Measurements from ENCODE around the gene SLIT1. TPM values are rescaled to one million over a fixed set of nuclear protein-coding genes. Genes with fewer than 3 reads are reported as not detected.

SLIT1 gene
- total RNA-seq, 1 donor from 2014 or later, result under 0.01 TPM

GRCh38 chr10:96964131-96964530, 221.6 kb downstream of the SLIT1 start:
- Histone ChIP-seq H3K4me3 (ENCODE audit: low read length in 3 of 3) (no peak overlapping the region), H3K9me3 (ENCODE audit: control insufficient read depth in 3 of 3, low read length in 3 of 3) (no peaks in the 10 kb centered on the region), H3K36me3 (ENCODE audit: control insufficient read depth in 3 of 3, insufficient read depth in 3 of 3, low read length in 3 of 3) (no peaks in the 10 kb centered on the region), H3K4me1 (ENCODE audit: control insufficient read depth in 3 of 3, insufficient read depth in 3 of 3, low read length in 3 of 3) (peaks cover 0 to 9% (median 2%) of the 10 kb centered on the region in 3 donors), H3K9ac (ENCODE audit: low read depth in 1 of 3, low read length in 3 of 3) (no peak overlapping the region), H3K27ac (ENCODE audit: low read depth, low read length) (no peak overlapping the region), H3K27me3 (ENCODE audit: control insufficient read depth in 3 of 3, insufficient read depth in 3 of 3, low read length in 3 of 3) (no peaks in the 10 kb centered on the region)

DNA sequence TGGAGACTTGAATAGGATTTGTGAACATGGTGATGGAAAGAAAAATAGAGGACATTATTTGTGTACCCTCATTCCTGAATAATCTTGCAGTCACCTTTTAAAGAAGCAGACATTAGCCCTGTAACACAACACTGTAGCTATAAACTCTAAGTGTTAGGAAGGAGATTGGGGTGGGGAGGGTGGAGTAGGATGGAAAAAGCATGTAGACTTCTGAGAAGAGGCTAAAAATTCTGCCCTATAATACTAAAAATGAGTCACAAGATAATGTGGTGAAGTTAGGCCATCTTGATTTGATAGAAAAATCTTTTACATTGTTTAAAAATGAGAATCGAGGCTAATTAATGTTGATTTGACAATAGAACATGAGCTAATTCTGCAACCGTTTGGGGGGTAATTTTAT, 224.9 kb downstream of the SLIT1 start:
- Histone ChIP-seq H3K27me3 (ENCODE audit: control insufficient read depth in 3 of 3, insufficient read depth in 3 of 3, low read length in 3 of 3) (no peaks in the 10 kb centered on the region), H3K4me3 (ENCODE audit: low read length in 3 of 3) (no peak overlapping the region), H3K36me3 (ENCODE audit: control insufficient read depth in 3 of 3, insufficient read depth in 3 of 3, low read length in 3 of 3) (peaks cover 0 to 4% (median 3%) of the 10 kb centered on the region in 3 donors), H3K9me3 (ENCODE audit: control insufficient read depth in 3 of 3, low read length in 3 of 3) (no peaks in the 10 kb centered on the region), H3K27ac (ENCODE audit: low read depth, low read length) (no peak overlapping the region), H3K4me1 (ENCODE audit: control insufficient read depth in 3 of 3, insufficient read depth in 3 of 3, low read length in 3 of 3) (peaks cover 3 to 9% (median 7%) of the 10 kb centered on the region in 3 donors), H3K9ac (ENCODE audit: low read depth in 1 of 3, low read length in 3 of 3) (no peak overlapping the region)

GRCh38 chr10:96959733-96960132, 226.0 kb downstream of the SLIT1 start:
- H3K36me3 ChIP-seq (ENCODE audit: control insufficient read depth in 3 of 3, insufficient read depth in 3 of 3, low read length in 3 of 3), result peaks cover 6 to 15% (median 11%) of the 10 kb centered on the region in 3 donors
- H3K4me1 ChIP-seq (ENCODE audit: control insufficient read depth in 3 of 3, insufficient read depth in 3 of 3, low read length in 3 of 3), result peaks cover 3 to 9% (median 7%) of the 10 kb centered on the region in 3 donors
- H3K27me3 ChIP-seq (ENCODE audit: control insufficient read depth in 3 of 3, insufficient read depth in 3 of 3, low read length in 3 of 3), result no peaks in the 10 kb centered on the region
- H3K27ac ChIP-seq (ENCODE audit: low read depth, low read length), result no peak overlapping the region
- no peaks in the 10 kb centered on the region for H3K9me3 ChIP-seq (ENCODE audit: control insufficient read depth in 3 of 3, low read length in 3 of 3)
- H3K4me3 ChIP-seq (ENCODE audit: low read length in 3 of 3), result no peak overlapping the region
- H3K9ac ChIP-seq (ENCODE audit: low read depth in 1 of 3, low read length in 3 of 3), result no peak overlapping the region

DNA sequence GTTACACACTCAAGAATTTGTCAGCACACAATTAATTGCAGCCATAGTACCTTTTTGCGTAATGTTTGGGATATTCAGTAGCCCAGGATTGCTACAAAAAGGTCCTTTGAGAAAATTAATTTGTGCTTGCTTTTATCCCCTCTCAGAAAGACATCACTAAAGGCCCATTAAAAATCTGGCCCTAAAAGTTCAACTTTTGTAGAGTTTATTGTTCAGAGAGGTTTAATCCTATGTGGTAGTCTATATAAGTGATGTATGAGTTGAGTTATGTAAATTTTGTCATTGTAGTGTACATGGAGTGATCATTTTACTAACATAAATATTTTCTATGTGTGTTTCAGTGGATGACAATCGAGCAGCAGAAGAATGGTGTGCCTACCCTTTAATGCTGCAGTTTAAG, 227.7 kb downstream of the SLIT1 start:
- peaks cover 6 to 17% (median 12%) of the 10 kb centered on the region in 3 donors for H3K36me3 ChIP-seq (ENCODE audit: control insufficient read depth in 3 of 3, insufficient read depth in 3 of 3, low read length in 3 of 3)
- H3K9me3 ChIP-seq (ENCODE audit: control insufficient read depth in 3 of 3, low read length in 3 of 3), result no peaks in the 10 kb centered on the region
- no peak overlapping the region for H3K9ac ChIP-seq (ENCODE audit: low read depth in 1 of 3, low read length in 3 of 3)
- H3K4me3 ChIP-seq (ENCODE audit: low read length in 3 of 3), result no peak overlapping the region
- peaks cover 3 to 7% (median 6%) of the 10 kb centered on the region in 3 donors for H3K4me1 ChIP-seq (ENCODE audit: control insufficient read depth in 3 of 3, insufficient read depth in 3 of 3, low read length in 3 of 3)
- H3K27ac ChIP-seq (ENCODE audit: low read depth, low read length), result no peak overlapping the region
- no peaks in the 10 kb centered on the region for H3K27me3 ChIP-seq (ENCODE audit: control insufficient read depth in 3 of 3, insufficient read depth in 3 of 3, low read length in 3 of 3)

DNA sequence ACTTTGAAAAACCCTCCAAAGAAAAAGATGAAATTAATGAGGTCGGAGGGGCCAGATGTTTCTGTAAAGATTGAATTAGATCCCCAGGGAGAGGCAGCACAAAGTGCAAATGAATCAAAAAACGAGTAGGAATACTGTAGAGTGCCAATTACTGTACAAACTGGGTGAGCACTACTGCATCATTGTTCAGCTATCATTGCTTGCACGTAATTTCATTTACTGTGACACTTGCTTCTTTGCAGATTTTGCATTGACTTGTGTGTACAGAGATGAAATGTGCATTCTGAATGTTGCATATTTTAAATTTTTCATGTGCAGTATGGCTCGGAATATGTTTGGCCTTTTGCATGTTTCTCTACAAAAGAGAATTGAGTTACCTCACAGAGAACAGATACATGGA, 230.0 kb downstream of the SLIT1 start:
- Histone ChIP-seq H3K9ac (ENCODE audit: low read depth in 1 of 3, low read length in 3 of 3) (no peak overlapping the region), H3K27me3 (ENCODE audit: control insufficient read depth in 3 of 3, insufficient read depth in 3 of 3, low read length in 3 of 3) (no peaks in the 10 kb centered on the region), H3K27ac (ENCODE audit: low read depth, low read length) (no peak overlapping the region), H3K9me3 (ENCODE audit: control insufficient read depth in 3 of 3, low read length in 3 of 3) (no peaks in the 10 kb centered on the region), H3K4me1 (ENCODE audit: control insufficient read depth in 3 of 3, insufficient read depth in 3 of 3, low read length in 3 of 3) (peaks cover 3 to 7% (median 5%) of the 10 kb centered on the region in 3 donors), H3K36me3 (ENCODE audit: control insufficient read depth in 3 of 3, insufficient read depth in 3 of 3, low read length in 3 of 3) (peaks cover 6 to 17% (median 12%) of the 10 kb centered on the region in 3 donors), H3K4me3 (ENCODE audit: low read length in 3 of 3) (no peak overlapping the region)

DNA sequence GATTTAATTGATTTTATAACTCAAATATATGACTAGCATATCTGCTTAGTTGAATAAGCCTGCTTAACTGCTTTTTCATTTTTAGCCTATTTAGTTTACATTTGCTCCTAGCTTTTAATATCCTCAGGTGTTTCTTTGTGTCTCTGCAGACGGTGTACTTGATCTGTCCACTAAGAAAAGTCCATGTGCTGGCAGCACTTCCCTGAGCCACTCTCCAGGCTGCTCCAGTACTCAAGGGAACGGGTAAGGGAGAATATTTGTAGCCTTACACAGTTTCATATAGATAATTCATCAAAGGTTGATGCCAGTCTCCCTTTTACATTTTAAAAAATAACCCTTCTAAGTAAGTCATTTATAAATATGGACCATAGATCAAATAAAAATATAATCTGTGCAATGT, 233.8 kb downstream of the SLIT1 start:
- Histone ChIP-seq H3K9me3 (ENCODE audit: control insufficient read depth in 3 of 3, low read length in 3 of 3) (no peaks in the 10 kb centered on the region), H3K4me3 (ENCODE audit: low read length in 3 of 3) (no peak overlapping the region), H3K36me3 (ENCODE audit: control insufficient read depth in 3 of 3, insufficient read depth in 3 of 3, low read length in 3 of 3) (peaks cover 6 to 17% (median 12%) of the 10 kb centered on the region in 3 donors), H3K27ac (ENCODE audit: low read depth, low read length) (peak overlapping the region; percentile 16), H3K9ac (ENCODE audit: low read depth in 1 of 3, low read length in 3 of 3) (no peak overlapping the region), H3K4me1 (ENCODE audit: control insufficient read depth in 3 of 3, insufficient read depth in 3 of 3, low read length in 3 of 3) (peaks cover 4 to 11% (median 10%) of the 10 kb centered on the region in 3 donors), H3K27me3 (ENCODE audit: control insufficient read depth in 3 of 3, insufficient read depth in 3 of 3, low read length in 3 of 3) (no peaks in the 10 kb centered on the region)

GRCh38 chr10:96949039-96949683, 236.6 kb downstream of the SLIT1 start:
- no peaks in the 10 kb centered on the region for H3K27me3 ChIP-seq (ENCODE audit: control insufficient read depth in 3 of 3, insufficient read depth in 3 of 3, low read length in 3 of 3)
- peaks cover 4 to 10% (median 9%) of the 10 kb centered on the region in 3 donors for H3K4me1 ChIP-seq (ENCODE audit: control insufficient read depth in 3 of 3, insufficient read depth in 3 of 3, low read length in 3 of 3)
- H3K4me3 ChIP-seq (ENCODE audit: low read length in 3 of 3), result no peak overlapping the region
- peak overlapping the region; percentile 45 for H3K27ac ChIP-seq (ENCODE audit: low read depth, low read length)
- peak overlapping the region in 1 of 3 donors; percentile 2 for H3K9ac ChIP-seq (ENCODE audit: low read depth in 1 of 3, low read length in 3 of 3)
- no peaks in the 10 kb centered on the region for H3K9me3 ChIP-seq (ENCODE audit: control insufficient read depth in 3 of 3, low read length in 3 of 3)
- no peaks in the 10 kb centered on the region for H3K36me3 ChIP-seq (ENCODE audit: control insufficient read depth in 3 of 3, insufficient read depth in 3 of 3, low read length in 3 of 3)

Other genes starting within 250 kb of the SLIT1 start
- 13.0 TPM for gene ARHGAP19, start 106.7 kb upstream of the SLIT1 start, total RNA-seq
- gene FRAT1, start 133.3 kb upstream of the SLIT1 start, total RNA-seq, result 2.1 TPM
- 8.9 TPM for gene FRAT2, start 148.8 kb upstream of the SLIT1 start, total RNA-seq
- 15.1 TPM for gene RRP12, start 215.4 kb upstream of the SLIT1 start, total RNA-seq
- 57.9 TPM for gene PGAM1, start 240.2 kb upstream of the SLIT1 start, total RNA-seq

Measured in skeletal muscle tissue (tissue), 4 donors.